ENCODE results near the gene LUZP1.

GRCh38 chr1:23039308-23039826 lies 129.3 kb downstream of the LUZP1 start:
- TF ChIP-seq RCOR1 (IDR thresholded peaks at IDR 0.05; ENCODE audit: low read length): no peak
- no peak for TF ChIP-seq USF2 (IDR thresholded peaks at IDR 0.05; ENCODE audit: borderline replicate concordance, low read depth, low read length)
- TF ChIP-seq EZH2phosphoT487 (IDR thresholded peaks at IDR 0.05; ENCODE audit: borderline replicate concordance, low read depth): no peak
- no peak for TF ChIP-seq REST (IDR thresholded peaks at IDR 0.05; ENCODE audit: low read depth, low read length)
- TF ChIP-seq MAX (IDR thresholded peaks at IDR 0.05; ENCODE audit: low read depth): no peak
- no peak for TF ChIP-seq CTCF (IDR thresholded peaks at IDR 0.05)
- TF ChIP-seq POLR2AphosphoS5 (IDR thresholded peaks at IDR 0.05; ENCODE audit: low read depth, low read length): no peak
- TF ChIP-seq ELF1 (IDR thresholded peaks at IDR 0.05): no peak
- no peak for TF ChIP-seq YY1 (IDR thresholded peaks at IDR 0.05; ENCODE audit: low read depth)
- TF ChIP-seq JUND (IDR thresholded peaks at IDR 0.05): no peak
- TF ChIP-seq GATA2 (CRISPR knock-in tag; IDR thresholded peaks at IDR 0.05): no peak
- no peak for TF ChIP-seq MEF2A (IDR thresholded peaks at IDR 0.05; ENCODE audit: borderline replicate concordance, low read depth)
- TF ChIP-seq RFX5 (IDR thresholded peaks at IDR 0.05; ENCODE audit: low read length): no peak
- no peak for TF ChIP-seq FOSL2 (IDR thresholded peaks at IDR 0.05; ENCODE audit: borderline replicate concordance, low read depth)
